ENCODE results near the gene IL23R.

IL23R gene

GRCh38 chr1:67262735-67263134, 96.5 kb downstream of the IL23R start:
- TF ChIP-seq, protein P1, sequence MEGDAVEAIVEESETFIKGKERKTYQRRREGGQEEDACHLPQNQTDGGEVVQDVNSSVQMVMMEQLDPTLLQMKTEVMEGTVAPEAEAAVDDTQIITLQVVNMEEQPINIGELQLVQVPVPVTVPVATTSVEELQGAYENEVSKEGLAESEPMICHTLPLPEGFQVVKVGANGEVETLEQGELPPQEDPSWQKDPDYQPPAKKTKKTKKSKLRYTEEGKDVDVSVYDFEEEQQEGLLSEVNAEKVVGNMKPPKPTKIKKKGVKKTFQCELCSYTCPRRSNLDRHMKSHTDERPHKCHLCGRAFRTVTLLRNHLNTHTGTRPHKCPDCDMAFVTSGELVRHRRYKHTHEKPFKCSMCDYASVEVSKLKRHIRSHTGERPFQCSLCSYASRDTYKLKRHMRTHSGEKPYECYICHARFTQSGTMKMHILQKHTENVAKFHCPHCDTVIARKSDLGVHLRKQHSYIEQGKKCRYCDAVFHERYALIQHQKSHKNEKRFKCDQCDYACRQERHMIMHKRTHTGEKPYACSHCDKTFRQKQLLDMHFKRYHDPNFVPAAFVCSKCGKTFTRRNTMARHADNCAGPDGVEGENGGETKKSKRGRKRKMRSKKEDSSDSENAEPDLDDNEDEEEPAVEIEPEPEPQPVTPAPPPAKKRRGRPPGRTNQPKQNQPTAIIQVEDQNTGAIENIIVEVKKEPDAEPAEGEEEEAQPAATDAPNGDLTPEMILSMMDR (IDR thresholded peaks at IDR 0.05; ENCODE audit: low read depth, low read length), result no peak

DNA sequence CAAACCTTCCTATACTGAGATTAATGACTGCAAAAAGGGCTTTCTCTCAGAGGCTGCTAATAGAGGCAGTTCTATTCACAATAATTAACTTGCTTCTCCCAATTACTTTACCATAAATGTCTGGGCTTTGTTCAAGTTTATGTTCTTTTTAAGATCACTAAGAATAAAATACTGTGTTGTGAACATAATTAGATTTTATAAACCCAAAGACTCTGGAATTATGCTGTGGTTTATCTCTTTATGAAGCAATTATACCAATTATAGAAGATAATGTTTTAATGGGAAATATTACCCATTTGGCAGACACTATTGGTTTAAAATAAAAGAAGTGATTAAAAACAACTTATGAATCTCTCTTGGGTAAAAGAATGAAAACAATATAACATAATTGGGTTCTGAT, 97.9 kb downstream of the IL23R start:
- TF ChIP-seq, protein P1 (IDR thresholded peaks at IDR 0.05; ENCODE audit: low read depth, low read length), result no peak
- no peak for DNase-seq (ENCODE audit: extremely low read depth, low read depth)

More at GRCh38 chr1:67262735-67263134, 96.5 kb downstream of the IL23R start:
- no peak for DNase-seq (ENCODE audit: extremely low read depth, low read depth)

GRCh38 chr1:67264899-67265298, 98.6 kb downstream of the IL23R start:
- TF ChIP-seq, protein P1 (IDR thresholded peaks at IDR 0.05; ENCODE audit: low read depth, low read length), result no peak
- no peak for DNase-seq (ENCODE audit: extremely low read depth, low read depth)

- TF ChIP-seq, protein P1 (IDR thresholded peaks at IDR 0.05; ENCODE audit: low read depth, low read length), result no peak
- no peak for DNase-seq (ENCODE audit: extremely low read depth, low read depth)
These were observed 102.8 kb downstream of the IL23R start for GRCh38 chr1:67269061-67269460.

DNA sequence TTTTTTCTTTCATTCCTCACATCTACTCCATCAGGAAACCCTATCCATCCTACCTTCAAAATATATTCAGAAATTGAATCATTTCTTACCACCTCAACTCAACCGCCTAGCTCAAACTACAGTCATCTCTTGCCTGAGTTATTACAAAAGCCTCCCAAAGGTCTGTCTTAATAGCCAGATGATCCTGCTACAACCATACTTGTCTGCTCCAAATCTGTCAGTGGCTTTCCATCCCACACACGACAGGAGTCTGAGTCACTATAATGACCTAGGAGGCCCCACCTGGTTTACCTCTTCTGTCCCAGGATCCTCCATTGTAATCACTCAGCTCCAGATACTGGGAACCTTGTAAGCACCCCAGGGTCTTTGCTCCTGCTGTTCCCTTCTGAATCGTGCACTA, 104.3 kb downstream of the IL23R start:
- TF ChIP-seq, protein P1 (IDR thresholded peaks at IDR 0.05; ENCODE audit: low read depth, low read length), result no peak
- no peak for DNase-seq (ENCODE audit: extremely low read depth, low read depth)

- no peak for DNase-seq (ENCODE audit: extremely low read depth, low read depth)
- TF ChIP-seq, protein P1 (IDR thresholded peaks at IDR 0.05; ENCODE audit: low read depth, low read length), result no peak
These were observed 107.3 kb downstream of the IL23R start for GRCh38 chr1:67273591-67273990.

DNA sequence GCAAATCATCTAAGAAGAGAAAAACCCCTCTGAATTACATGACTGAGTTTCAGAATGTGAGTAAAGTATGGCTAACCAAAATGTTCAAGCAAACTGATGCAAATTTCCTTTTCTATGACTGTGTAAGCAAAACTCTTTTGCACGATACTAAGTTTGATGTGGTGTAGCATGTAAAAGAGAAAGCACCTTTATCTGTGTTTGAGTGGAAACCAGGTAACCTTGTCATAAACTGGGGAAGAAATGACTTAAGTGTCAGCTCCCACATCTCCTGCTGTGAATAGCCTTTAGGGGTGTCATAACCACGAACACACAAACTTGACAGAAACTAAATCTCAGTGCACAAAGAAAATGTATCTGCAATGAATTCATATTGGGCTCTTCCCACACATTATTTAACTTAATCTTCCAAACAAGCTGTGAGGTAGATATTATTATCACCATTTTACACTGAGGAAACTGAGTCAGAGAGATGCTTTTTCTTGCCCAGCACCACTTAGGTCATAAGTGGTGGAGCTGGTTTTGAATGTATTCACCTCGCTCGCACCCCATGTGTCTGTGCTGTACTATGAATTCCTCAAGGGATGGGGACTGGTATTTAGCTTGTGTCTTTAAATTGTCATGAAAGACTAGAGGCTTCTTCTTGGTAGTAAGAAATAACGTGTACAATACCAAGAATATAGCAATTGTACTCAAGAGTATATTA, 108.5 kb downstream of the IL23R start:
- DNase-seq (ENCODE audit: extremely low read depth, low read depth), result no peak
- TF ChIP-seq, protein P1 (IDR thresholded peaks at IDR 0.05; ENCODE audit: low read depth, low read length), result no peak

Measured in AG09319 (cell line).